NCI-H2196 (cell line): ENCODE results near the gene RASA3.
"Not testable (repeated sequence)": the region's sequence is repeated elsewhere in the genome, so short reads cannot be mapped to it uniquely, and the experiment has no call there.

ENCODE experiments used
- DNase-seq: peaks from one replicate; lab custom pipeline; 2025; ENCODE audit not compliant: unreplicated experiment; lab: John Stamatoyannopoulos, UW

RASA3 gene

GRCh38 chr13:114114666-114115065, 17.8 kb downstream of the RASA3 start:
- DNase-seq = not testable (repeated sequence)

GRCh38 chr13:114114006-114114640, 18.3 kb downstream of the RASA3 start:
- no peak for DNase-seq

- not testable (repeated sequence) for DNase-seq
Observed at GRCh38 chr13:114113395-114113794, 19.0 kb downstream of the RASA3 start.

- no peak for DNase-seq
Observed at GRCh38 chr13:114112826-114113322, 19.5 kb downstream of the RASA3 start.

- DNase-seq = no peak
Observed at GRCh38 chr13:114112231-114112825, 20.1 kb downstream of the RASA3 start.

- DNase-seq = no peak
Observed at GRCh38 chr13:114111577-114111976, 20.8 kb downstream of the RASA3 start.

GRCh38 chr13:114110830-114111189, 21.6 kb downstream of the RASA3 start:
- DNase-seq = not testable (repeated sequence)

- DNase-seq = no peak
Observed at GRCh38 chr13:114110091-114110829, 22.2 kb downstream of the RASA3 start.

- DNase-seq = no peak
Observed at GRCh38 chr13:114109641-114110041, 22.8 kb downstream of the RASA3 start.

- DNase-seq = no peak
Observed at GRCh38 chr13:114108894-114109293, 23.5 kb downstream of the RASA3 start.

GRCh38 chr13:114108141-114108761, 24.2 kb downstream of the RASA3 start:
- DNase-seq = no peak

GRCh38 chr13:114107686-114108081, 24.7 kb downstream of the RASA3 start:
- peak; percentile 43 for DNase-seq

GRCh38 chr13:114106991-114107685, 25.3 kb downstream of the RASA3 start:
- no peak for DNase-seq

GRCh38 chr13:114106526-114106925, 25.9 kb downstream of the RASA3 start:
- no peak for DNase-seq

- DNase-seq = no peak
Observed at GRCh38 chr13:114105521-114106225, 26.8 kb downstream of the RASA3 start.

- DNase-seq = no peak
Observed at GRCh38 chr13:114104655-114105520, 27.5 kb downstream of the RASA3 start.

- no peak for DNase-seq
Observed at GRCh38 chr13:114103801-114104654, 28.4 kb downstream of the RASA3 start.

GRCh38 chr13:114103289-114103621, 29.2 kb downstream of the RASA3 start:
- DNase-seq = not testable (repeated sequence)
